SK-N-DZ (cell line): ENCODE results near the gene PELI2.
A peak's percentile ranks its signal among the peaks of the same experiment; 100 is the strongest.

Source experiments
- DNase-seq: peaks from one replicate; pipeline ENCODE4 v3.0.0-alpha.2; 2015; ENCODE audit warnings: low spot score

Gene PELI2

DNA sequence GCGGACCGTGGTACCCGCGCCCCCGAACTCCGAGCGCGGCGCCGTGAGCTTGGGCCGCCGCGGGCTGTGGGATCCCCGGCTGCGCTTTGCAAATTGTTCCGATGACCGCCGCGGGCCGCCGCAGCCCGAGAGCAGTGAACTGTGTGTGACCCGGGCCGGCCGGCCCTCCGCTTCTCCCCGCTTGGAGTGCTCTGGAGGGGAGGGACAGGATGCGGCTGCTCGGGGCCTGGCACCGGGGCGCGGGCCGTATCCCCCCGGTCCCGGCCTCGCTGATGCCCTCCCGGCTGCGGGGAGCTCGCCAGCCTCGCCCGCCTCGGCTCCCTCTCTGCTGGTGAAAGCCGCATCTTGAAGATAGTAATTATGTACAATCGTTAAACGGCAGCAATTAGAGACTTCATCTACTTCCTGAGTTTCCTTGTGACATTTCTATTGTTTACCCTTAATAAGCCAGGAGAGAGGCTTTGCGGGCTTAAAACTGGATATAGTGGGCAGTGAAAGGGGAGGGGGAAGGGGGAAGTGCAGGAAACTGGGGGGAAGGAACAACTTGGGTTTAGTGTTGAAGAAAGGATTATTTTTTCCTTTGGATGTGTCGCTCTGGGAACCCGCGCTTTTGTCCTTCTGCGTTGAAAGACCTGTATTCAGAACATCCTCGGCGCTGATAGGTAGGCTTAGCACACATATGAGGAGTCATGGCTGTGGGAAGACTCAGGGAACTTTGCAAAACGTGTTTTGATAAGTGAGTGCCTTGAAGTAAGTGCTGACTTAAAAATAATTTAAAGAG, 1.2 kb downstream of the PELI2 start:
- no peak for DNase-seq

DNA sequence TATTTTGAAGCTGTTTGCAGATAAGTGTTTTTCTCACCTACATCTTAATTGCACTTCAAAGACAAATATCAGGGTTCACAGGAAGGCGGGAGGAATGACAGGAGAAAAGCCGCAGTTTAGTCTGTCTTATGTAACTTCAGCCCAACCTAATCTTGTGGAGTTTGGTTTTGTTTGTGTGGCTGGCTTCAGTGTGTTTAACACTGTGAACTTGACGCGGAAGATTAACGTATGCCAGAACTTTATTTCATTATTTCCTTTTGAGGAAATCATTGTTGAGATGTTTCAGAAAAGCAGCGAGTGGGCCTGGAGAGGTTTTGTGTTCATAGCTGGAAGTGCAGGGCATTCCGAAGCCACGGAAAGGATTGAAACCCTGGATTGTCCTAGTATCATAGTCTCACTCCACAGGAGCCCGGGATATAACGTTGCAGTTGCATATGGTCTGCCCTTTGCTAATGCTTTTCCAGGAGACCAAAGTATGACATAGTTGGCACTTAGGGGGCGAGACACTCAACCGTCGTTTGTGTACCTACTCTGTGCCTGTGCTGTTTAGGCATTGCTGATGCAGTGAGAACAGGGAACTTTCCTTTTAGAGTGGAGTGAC, 2.0 kb downstream of the PELI2 start:
- no peak for DNase-seq

DNA sequence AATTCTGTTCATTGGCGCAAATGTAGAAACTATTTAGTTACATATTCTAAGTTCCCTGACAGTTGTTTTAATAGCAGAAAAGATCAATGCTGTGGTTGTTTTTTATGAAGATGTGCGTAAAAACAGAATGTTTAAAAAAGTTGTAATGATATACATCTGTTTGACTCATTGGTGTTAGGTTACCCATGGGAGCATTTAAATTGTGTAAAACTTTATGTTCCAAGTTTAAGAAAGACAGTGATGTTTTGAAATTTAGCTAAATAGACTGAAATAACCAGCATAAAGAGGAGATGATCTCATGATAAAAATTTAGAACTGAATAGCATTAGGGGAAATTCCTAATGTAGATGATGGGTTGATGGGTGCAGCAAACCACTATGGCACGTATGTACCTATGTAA, 3.6 kb downstream of the PELI2 start:
- no peak for DNase-seq

DNA sequence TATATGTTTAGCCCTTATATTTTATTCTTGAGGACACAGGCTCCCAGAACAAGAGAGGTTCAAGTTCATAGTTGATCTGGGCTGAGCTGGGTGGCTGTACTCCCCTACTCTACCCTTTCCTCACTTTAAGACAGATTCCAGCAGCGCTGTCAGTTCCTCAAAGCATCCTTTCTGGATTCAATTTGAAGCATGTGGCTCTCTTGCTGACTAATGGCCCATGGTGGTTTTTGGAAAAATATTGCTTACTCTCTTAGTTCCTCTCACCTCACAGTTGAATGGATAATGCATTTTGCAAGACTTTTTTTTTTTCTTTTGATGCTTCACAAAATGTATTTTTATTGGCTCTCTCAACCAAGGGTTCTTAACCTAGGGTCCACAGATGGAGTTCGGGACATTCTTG, 4.1 kb downstream of the PELI2 start:
- DNase-seq: no peak

GRCh38 chr14:56124327-56124726, 6.1 kb downstream of the PELI2 start:
- DNase-seq: no peak

GRCh38 chr14:56125772-56126636, 7.8 kb downstream of the PELI2 start:
- DNase-seq: no peak

- DNase-seq: no peak
Observed at GRCh38 chr14:56126637-56126913, 8.4 kb downstream of the PELI2 start.

DNA sequence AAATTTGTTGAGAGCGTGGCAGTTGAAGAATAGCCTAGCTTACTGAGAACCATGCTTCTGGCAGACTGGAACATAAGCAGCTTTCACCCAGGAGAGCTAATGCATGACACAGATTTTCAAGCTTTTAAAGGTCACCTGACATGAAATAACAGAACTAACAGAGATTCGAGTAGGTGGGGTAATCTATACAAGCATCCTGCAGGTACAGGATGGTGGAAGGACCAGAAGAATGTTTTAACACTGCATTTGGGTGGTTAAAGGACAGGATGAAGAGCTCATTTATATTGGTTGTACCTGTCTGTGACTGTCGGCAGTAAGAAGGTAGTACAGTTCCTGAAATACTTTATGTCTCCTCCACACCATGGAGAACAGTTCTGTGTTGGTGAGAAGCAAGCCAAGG, 8.9 kb downstream of the PELI2 start:
- no peak for DNase-seq

GRCh38 chr14:56129092-56129491, 10.9 kb downstream of the PELI2 start:
- DNase-seq: no peak

- DNase-seq: peak; percentile 68
Observed at GRCh38 chr14:56129933-56130332, 11.7 kb downstream of the PELI2 start.

DNA sequence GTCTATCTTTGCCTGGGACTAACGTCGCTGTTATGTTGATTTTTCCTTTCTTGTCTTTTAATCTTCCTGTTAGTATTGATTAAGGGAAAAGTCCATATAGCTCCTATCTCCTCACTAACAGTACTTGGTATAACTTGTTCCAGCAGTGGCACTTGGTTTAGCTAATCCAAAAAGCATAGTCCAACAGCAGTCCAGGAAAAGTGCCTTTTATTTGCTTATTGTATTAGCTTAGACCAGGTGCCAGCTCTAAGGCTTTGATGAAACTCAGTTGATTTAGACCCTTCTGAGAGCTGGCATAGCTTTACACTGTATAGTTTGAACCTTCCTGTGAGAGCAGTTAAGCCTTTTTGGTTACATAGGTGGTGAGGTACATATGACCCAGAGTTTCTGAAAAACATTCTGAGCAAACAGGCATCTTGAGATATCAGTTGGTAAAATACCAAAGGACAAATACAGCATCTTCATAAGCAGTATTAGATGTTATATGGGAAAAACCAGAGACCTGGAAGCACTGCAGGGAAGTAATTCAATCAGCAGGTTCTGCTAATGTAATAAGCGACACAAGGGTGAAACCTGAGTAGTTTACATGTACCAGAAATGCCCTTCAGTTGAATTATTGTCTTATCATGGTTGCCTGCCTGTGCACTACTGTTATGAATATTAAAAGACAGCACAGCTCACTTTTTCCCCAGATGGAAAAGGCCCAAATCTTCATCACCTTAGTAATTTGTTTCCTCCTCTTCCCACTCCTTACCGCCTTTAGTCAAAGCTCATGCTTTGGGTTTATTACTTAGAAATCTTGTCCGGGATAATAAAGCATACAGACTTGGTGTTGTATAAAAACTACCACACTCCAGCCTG, 13.0 kb downstream of the PELI2 start:
- peak; percentile 96 for DNase-seq

GRCh38 chr14:56131865-56132833, 13.9 kb downstream of the PELI2 start:
- peak; percentile 81 for DNase-seq

DNA sequence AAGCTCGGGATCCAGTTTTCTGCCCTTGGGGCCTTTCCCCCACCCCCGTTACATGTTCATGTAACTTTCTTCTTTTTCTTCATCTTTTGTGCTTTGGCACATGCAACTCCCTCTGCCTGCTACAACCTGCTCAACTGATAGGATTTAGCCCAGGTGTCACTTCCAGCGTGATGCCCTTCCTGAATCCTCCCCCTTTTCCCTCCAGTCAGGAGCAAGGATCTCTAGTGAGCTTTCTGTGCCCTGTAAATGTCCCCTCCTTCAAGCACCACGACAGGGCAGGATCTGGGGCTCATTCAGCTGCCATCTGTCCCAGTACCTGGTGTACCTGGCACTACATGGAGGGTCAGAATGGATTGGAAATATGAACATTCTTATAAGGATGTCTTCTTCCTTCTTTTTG, 15.3 kb downstream of the PELI2 start:
- DNase-seq: no peak

DNA sequence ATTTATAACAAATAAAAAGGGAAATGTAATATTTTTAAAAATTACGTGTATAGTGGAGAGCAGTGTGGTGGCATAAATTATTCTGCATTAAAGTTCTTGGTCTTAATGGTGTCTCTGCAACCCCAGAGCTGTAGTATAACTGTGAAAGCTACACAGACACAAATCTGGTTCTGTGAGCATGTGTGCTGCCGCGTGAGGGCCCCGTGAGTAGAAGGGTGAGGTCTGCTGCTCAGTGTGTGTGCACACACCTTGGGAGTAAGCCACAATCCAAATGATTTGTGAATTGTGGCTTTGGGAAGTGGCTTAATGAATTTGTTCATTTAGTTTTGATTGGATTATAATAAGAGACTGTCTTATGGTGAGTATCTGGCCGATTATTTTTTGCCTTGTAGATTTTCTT, 16.8 kb downstream of the PELI2 start:
- DNase-seq: no peak

- no peak for DNase-seq
Observed at GRCh38 chr14:56135668-56136067, 17.5 kb downstream of the PELI2 start.

DNA sequence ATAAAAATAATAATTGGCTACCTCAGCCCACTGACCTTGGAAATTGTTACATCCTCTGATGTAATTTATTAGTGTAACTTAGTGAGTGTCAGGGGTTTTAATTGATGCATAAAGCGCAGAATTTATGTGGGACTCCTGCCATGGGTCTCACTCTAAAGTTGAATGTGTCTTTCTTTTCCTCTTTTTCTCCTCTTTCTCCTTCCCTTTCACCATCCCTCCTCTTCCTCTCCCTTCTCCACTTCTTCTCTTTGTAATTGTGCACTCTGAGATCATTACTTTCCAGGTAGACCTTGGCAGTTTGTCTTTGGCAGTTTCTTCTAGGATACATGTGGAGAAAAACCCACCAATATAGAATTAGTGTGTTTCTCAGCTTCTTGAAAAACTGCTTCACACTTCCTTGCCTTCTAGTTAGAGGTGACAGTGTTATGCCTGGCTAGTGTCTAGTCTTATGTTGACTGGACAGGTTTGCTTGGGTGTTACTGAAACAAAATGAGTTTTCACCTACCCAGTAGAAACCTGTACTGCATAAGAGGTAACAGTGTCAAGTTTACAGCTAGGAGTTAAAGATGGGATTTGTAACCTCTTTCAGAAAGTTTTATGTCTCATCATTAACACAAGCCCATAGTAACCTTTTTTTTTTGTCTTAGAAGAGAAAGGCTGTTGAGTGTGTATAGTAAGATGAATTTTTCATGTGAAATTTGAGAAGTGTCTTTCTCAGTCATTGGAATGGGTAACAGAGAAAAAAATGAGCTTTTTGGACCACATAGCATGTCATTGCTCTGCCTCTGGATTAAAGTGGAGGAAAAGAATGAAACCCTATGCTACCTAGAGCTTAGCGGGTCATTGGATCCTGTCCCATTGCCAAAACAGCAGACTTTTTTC, 18.6 kb downstream of the PELI2 start:
- no peak for DNase-seq

DNA sequence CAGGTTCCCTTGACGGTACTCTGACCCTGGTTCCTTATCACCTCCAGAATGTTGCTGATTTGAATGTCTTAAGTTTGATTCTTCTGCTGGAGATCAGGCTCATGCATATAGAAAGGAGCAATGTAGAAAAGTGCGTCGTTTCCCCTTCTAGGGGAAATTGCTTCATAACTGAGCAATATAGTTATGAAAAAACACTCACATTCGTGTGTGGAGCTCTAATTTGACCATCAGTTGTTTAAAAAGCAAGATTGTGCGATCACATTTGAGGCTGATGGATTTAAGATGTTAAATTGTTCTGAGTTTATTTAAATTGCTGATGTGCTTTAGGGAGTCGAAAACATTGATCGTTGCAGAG, 19.2 kb downstream of the PELI2 start:
- no peak for DNase-seq

- no peak for DNase-seq
Observed at GRCh38 chr14:56137849-56138248, 19.6 kb downstream of the PELI2 start.

- no peak for DNase-seq
Observed at GRCh38 chr14:56138928-56139327, 20.7 kb downstream of the PELI2 start.

DNA sequence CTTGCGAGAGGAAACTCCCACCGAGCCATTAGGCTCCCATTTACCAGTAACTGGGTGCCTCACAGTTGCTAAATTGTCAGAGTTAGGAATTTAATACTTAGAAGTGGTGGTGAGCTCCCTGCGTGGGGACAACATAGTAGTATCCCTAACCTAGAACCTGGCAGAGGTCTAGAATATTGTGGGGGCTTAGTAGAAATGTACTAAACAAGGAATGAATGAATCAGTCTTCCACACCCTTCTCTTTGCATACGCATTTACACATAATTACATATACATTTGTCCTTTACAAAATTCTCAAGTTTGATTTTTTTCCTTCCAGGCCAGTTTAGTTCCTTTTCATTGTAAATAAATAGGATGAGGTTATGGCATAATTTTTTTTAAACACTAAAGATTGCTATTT, 24.1 kb downstream of the PELI2 start:
- DNase-seq: no peak
